HFFc6 (cell line): ENCODE data around the gene FBXO21. TPM values are rescaled to one million over a fixed set of nuclear protein-coding genes. Genes with fewer than 3 reads are reported as not detected.

Experiments
- DNase-seq: peaks from one replicate; pipeline ENCODE4 v3.0.0-alpha.2; 2018
- H3K27ac Mint-ChIP-seq: 2 replicates; pipeline ENCODE4 v1.8.0; 2020; ENCODE audit warnings: mild to moderate bottlenecking, mixed read lengths
- H3K27me3 Mint-ChIP-seq: 2 replicates; pipeline ENCODE4 v1.8.0; 2021; ENCODE audit warnings: mild to moderate bottlenecking, moderate library complexity, mixed read lengths; ENCODE audit not compliant: insufficient read depth
- H3K36me3 Mint-ChIP-seq: 2 replicates; pipeline ENCODE4 v1.8.0; 2021; ENCODE audit warnings: low read depth, mixed read lengths
- H3K4me1 Mint-ChIP-seq: 2 replicates; pipeline ENCODE4 v1.8.0; 2020; ENCODE audit warnings: low read depth, mixed read lengths
- H3K4me3 Mint-ChIP-seq: 2 replicates; pipeline ENCODE4 v1.8.0; 2020; ENCODE audit warnings: mild to moderate bottlenecking, moderate library complexity, mixed read lengths
- H3K9me3 Mint-ChIP-seq: 2 replicates; pipeline ENCODE4 v1.8.0; 2020; ENCODE audit warnings: mild to moderate bottlenecking, mixed read lengths
- total RNA-seq, 6 experiments: library from RNA; stranded (reverse); fragmentation: NEBNext Ultra II Directional; extraction: Animal tissue kit (Norgen Biotek cat#: 25700); gene quantifications; 2 replicates in 1 of 6; 3 replicates in 5 of 6; pipeline ENCODE4 v1.2.3, GENCODE V29; 2021
- TF ChIP-seq, protein P1 (sequence below): fragments of 200-600 bp; sonication (generic); IDR thresholded peaks from 2 replicates; pipeline ENCODE4 v1.5.0; 2021; ENCODE audit warnings: antibody characterized with exemption, mild to moderate bottlenecking

Gene FBXO21
- total RNA-seq, 6 experiments from 2014 or later = 26.2 to 35.3 (median 32.3) TPM

DNA sequence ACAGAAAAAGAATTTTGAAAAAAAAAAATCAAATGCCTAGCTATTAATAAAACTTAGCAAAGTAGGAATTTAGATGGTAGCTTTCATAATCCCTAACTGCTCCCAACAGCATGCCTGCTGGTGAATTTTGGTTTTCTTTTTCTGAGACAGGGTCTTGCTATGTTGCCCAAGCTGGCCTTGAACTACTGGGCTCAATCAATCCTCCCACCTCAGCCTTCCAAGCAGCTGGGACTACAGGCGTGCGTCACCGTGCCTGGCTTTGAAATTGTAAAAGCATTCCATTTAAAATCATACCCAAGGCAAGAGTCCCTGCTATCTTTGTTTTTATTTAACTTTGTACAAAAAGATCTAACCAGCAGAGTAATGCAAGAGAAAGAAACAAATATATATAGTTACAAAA lies 20.7 kb downstream of the FBXO21 start:
- Mint-ChIP-seq H3K4me1 (no peaks in the 10 kb centered on the region), H3K27ac (no peak overlapping the region), H3K4me3 (no peak overlapping the region), H3K9me3 (no peaks in the 10 kb centered on the region), H3K27me3 (0 out of 2 replicates have a peak, but pooled peaks cover 1% of the 10 kb centered on the region), H3K36me3 (peaks cover 25% of the 10 kb centered on the region)
- TF ChIP-seq, protein P1, sequence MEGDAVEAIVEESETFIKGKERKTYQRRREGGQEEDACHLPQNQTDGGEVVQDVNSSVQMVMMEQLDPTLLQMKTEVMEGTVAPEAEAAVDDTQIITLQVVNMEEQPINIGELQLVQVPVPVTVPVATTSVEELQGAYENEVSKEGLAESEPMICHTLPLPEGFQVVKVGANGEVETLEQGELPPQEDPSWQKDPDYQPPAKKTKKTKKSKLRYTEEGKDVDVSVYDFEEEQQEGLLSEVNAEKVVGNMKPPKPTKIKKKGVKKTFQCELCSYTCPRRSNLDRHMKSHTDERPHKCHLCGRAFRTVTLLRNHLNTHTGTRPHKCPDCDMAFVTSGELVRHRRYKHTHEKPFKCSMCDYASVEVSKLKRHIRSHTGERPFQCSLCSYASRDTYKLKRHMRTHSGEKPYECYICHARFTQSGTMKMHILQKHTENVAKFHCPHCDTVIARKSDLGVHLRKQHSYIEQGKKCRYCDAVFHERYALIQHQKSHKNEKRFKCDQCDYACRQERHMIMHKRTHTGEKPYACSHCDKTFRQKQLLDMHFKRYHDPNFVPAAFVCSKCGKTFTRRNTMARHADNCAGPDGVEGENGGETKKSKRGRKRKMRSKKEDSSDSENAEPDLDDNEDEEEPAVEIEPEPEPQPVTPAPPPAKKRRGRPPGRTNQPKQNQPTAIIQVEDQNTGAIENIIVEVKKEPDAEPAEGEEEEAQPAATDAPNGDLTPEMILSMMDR = no peak
- DNase-seq = no peak

DNA sequence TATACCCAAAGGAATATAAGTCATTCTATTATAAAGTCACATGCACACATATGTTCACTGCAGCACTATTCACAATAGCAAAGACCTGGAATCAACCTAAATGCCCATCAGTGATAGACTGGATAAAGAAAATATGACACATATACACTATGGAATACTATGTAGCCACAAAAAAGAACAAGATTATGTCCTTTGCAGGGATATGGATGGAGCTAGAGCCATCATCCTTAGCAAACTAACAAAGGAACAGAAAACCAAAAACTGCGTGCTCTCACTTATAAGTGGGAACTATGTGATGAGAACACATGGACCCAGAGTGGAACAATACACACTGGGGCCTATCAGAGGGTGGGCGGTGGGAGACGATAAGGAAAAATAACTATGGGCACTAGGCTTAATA lies 21.3 kb downstream of the FBXO21 start:
- no peaks in the 10 kb centered on the region for H3K9me3 Mint-ChIP-seq
- H3K27ac Mint-ChIP-seq = no peak overlapping the region
- no peak overlapping the region for H3K4me3 Mint-ChIP-seq
- H3K36me3 Mint-ChIP-seq = peaks cover 20% of the 10 kb centered on the region
- TF ChIP-seq, protein P1 = no peak
- H3K4me1 Mint-ChIP-seq = no peaks in the 10 kb centered on the region
- 0 out of 2 replicates have a peak, but pooled peaks cover 1% of the 10 kb centered on the region for H3K27me3 Mint-ChIP-seq
- no peak for DNase-seq

DNA sequence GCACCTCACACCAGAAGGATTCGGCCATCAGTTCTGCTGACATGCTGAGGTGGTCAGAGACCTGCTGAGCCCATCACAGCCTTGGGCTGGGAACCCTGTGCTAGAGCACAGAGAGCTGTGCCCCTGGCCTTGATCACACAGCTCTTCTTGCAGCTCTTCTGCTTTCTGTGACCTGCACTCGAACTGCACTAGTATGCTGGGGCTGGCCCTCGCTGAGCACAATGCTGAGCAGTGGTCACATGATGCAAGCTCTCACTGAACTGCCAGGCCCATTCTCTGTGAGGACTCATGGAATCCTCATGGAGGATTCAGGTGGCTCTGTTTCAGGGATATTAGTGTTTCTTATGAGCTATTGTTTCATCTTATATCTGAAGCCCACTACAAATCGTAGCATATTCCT lies 22.5 kb downstream of the FBXO21 start:
- H3K27me3 Mint-ChIP-seq = 0 out of 2 replicates have a peak, but pooled peaks cover 1% of the 10 kb centered on the region
- no peaks in the 10 kb centered on the region for H3K9me3 Mint-ChIP-seq
- peaks cover 12% of the 10 kb centered on the region for H3K36me3 Mint-ChIP-seq
- TF ChIP-seq, protein P1 = no peak
- H3K27ac Mint-ChIP-seq = no peak overlapping the region
- H3K4me1 Mint-ChIP-seq = no peaks in the 10 kb centered on the region
- H3K4me3 Mint-ChIP-seq = no peak overlapping the region
- DNase-seq = no peak

DNA sequence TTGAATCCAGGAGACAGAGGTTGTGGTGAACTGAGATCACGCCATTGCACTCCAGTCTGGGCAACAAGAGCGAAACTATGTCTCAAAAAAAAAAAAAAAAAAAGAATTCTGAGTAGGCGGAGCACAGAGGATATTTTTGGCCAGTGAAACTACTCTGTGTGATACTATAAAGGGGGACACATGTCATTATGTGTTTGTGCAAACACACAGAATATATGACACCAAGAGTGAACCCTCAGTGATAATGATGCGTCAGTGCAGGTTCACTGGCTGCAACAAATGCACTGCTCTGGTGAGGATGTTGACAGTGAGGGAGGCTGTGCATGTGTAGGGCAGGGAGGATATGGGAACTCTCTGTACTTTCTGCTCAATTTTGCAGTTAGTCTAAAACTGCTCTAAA lies 24.2 kb downstream of the FBXO21 start:
- Mint-ChIP-seq H3K36me3 (peaks cover 12% of the 10 kb centered on the region), H3K27me3 (peaks cover 2% of the 10 kb centered on the region; the same call in 1 of the 2 replicates), H3K4me1 (no peaks in the 10 kb centered on the region), H3K9me3 (no peaks in the 10 kb centered on the region), H3K27ac (no peak overlapping the region), H3K4me3 (no peak overlapping the region)
- TF ChIP-seq, protein P1 = no peak
- no peak for DNase-seq

DNA sequence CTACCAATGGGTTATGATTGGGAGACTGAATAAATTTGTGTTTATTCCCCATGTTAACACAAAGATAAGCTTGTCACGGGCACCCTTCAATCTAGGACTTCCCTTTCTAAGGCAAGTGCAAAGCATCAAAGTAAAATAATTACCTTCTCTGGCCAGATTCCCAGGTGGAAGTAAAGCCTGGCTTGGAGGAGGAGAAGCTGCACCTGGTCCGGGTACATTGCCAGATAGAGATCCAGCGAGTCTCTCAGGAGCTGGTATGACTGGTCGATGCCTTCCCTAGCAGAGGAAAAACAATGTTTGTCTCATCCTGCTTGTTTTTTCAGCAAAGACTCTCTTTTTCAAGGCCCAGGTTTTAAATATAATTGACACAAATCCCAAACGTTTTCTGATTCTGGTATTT lies 24.9 kb downstream of the FBXO21 start:
- TF ChIP-seq, protein P1 = no peak
- Mint-ChIP-seq H3K27me3 (peaks cover 2% of the 10 kb centered on the region; the same call in 1 of the 2 replicates), H3K4me3 (no peak overlapping the region), H3K9me3 (no peaks in the 10 kb centered on the region), H3K27ac (no peak overlapping the region), H3K36me3 (peaks cover 12% of the 10 kb centered on the region), H3K4me1 (no peaks in the 10 kb centered on the region)
- no peak for DNase-seq

DNA sequence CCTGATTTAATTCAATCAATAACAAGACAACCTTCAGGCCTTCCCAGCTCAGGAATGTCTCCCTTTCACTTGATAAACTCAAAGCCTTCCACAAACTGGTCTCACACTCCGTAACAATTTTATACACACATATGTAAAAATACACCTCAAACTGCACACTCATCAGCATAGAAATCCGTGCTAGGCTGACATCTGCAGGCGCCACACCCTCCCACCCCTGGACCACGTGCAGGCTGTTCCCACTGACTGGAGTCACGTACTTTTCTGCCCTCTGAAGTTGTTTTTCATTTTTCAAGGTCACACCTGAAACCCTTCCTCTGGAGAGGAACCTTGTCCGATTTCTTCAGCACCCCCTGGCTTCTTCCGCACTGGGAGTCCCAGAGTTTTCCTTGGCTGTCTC lies 27.6 kb downstream of the FBXO21 start:
- peaks cover 20% of the 10 kb centered on the region for H3K36me3 Mint-ChIP-seq

More for the DNA sequence above, 27.6 kb downstream of the FBXO21 start:
- Mint-ChIP-seq H3K4me3 (no peak overlapping the region), H3K4me1 (no peaks in the 10 kb centered on the region), H3K9me3 (no peaks in the 10 kb centered on the region), H3K27me3 (peaks cover 2% of the 10 kb centered on the region; the same call in 1 of the 2 replicates), H3K27ac (no peak overlapping the region)
- TF ChIP-seq, protein P1 = no peak
- DNase-seq = no peak
